ENCODE results near the gene DCAF17.

DCAF17 gene

GRCh38 chr2:171407676-171408044, 26.4 kb upstream of the DCAF17 start:
- peaks cover under 1% of the 10 kb centered on the region; the same call in 1 of the 2 replicates for H3K9me3 ChIP-seq (ENCODE audit: low read length)
- H3K9ac ChIP-seq (ENCODE audit: low read length), result no peak overlapping the region
- peaks cover 4% of the 10 kb centered on the region; the same call in 1 of the 2 replicates for H3K36me3 ChIP-seq (ENCODE audit: insufficient read depth, low read length)
- no peaks in the 10 kb centered on the region for H3K9me2 ChIP-seq (ENCODE audit: low read depth, low read length)
- H2AFZ ChIP-seq (ENCODE audit: low read length), result no peak overlapping the region
- no peak overlapping the region for H3K4me3 ChIP-seq (ENCODE audit: low read depth, low read length, poor library complexity, severe bottlenecking)
- H3K4me1 ChIP-seq (ENCODE audit: insufficient read depth, low read length, severe bottlenecking), result peaks cover 28% of the 10 kb centered on the region
- no peak overlapping the region for H3K4me2 ChIP-seq (ENCODE audit: low read length)
- no peaks in the 10 kb centered on the region for H4K20me1 ChIP-seq (ENCODE audit: insufficient read depth, low read length)
- TF ChIP-seq CTCF (IDR thresholded peaks at IDR 0.05; ENCODE audit: low read length) (no peak), EZH2 (IDR thresholded peaks at IDR 0.05; ENCODE audit: borderline replicate concordance, low read length) (no peak)
- H3K27me3 ChIP-seq (ENCODE audit: insufficient read depth, low read length), result no peaks in the 10 kb centered on the region
- no peak overlapping the region for H3K27ac ChIP-seq (ENCODE audit: low read depth, low read length, poor library complexity, severe bottlenecking)
- no peaks in the 10 kb centered on the region; the same call in 1 of the 2 replicates for H3F3A ChIP-seq (ENCODE audit: insufficient read depth, low read length)
- H3K79me2 ChIP-seq (ENCODE audit: insufficient read depth, low read length), result peaks cover 19% of the 10 kb centered on the region; the same call in 1 of the 2 replicates

- H2AFZ ChIP-seq (ENCODE audit: low read length), result no peak overlapping the region
- H3K4me2 ChIP-seq (ENCODE audit: low read length), result no peak overlapping the region
- H3K4me1 ChIP-seq (ENCODE audit: insufficient read depth, low read length, severe bottlenecking), result peaks cover 33% of the 10 kb centered on the region
Measured at GRCh38 chr2:171409436-171409971, 24.5 kb upstream of the DCAF17 start.

GRCh38 chr2:171410101-171410500, 23.9 kb upstream of the DCAF17 start:
- Histone ChIP-seq H3K79me2 (ENCODE audit: insufficient read depth, low read length) (peaks cover 21% of the 10 kb centered on the region; the same call in 1 of the 2 replicates), H3K27me3 (ENCODE audit: insufficient read depth, low read length) (no peaks in the 10 kb centered on the region), H3K36me3 (ENCODE audit: insufficient read depth, low read length) (no peaks in the 10 kb centered on the region), H3K9me2 (ENCODE audit: low read depth, low read length) (no peaks in the 10 kb centered on the region), H3K4me2 (ENCODE audit: low read length) (no peak overlapping the region), H2AFZ (ENCODE audit: low read length) (no peak overlapping the region), H3F3A (ENCODE audit: insufficient read depth, low read length) (no peaks in the 10 kb centered on the region; the same call in 1 of the 2 replicates), H3K4me1 (ENCODE audit: insufficient read depth, low read length, severe bottlenecking) (peaks cover 33% of the 10 kb centered on the region), H3K9me3 (ENCODE audit: low read length) (no peaks in the 10 kb centered on the region), H3K4me3 (ENCODE audit: low read depth, low read length, poor library complexity, severe bottlenecking) (no peak overlapping the region), H3K9ac (ENCODE audit: low read length) (no peak overlapping the region), H3K27ac (ENCODE audit: low read depth, low read length, poor library complexity, severe bottlenecking) (no peak overlapping the region), H4K20me1 (ENCODE audit: insufficient read depth, low read length) (no peaks in the 10 kb centered on the region)
- TF ChIP-seq CTCF (IDR thresholded peaks at IDR 0.05; ENCODE audit: low read length) (no peak), EZH2 (IDR thresholded peaks at IDR 0.05; ENCODE audit: borderline replicate concordance, low read length) (no peak)

More at GRCh38 chr2:171409436-171409971, 24.5 kb upstream of the DCAF17 start:
- TF ChIP-seq CTCF (IDR thresholded peaks at IDR 0.05; ENCODE audit: low read length), result no peak
- no peak for TF ChIP-seq EZH2 (IDR thresholded peaks at IDR 0.05; ENCODE audit: borderline replicate concordance, low read length)
- Histone ChIP-seq H3F3A (ENCODE audit: insufficient read depth, low read length) (no peaks in the 10 kb centered on the region; the same call in 1 of the 2 replicates), H4K20me1 (ENCODE audit: insufficient read depth, low read length) (no peaks in the 10 kb centered on the region), H3K27me3 (ENCODE audit: insufficient read depth, low read length) (no peaks in the 10 kb centered on the region), H3K9me3 (ENCODE audit: low read length) (no peaks in the 10 kb centered on the region), H3K9ac (ENCODE audit: low read length) (no peak overlapping the region), H3K36me3 (ENCODE audit: insufficient read depth, low read length) (no peaks in the 10 kb centered on the region), H3K27ac (ENCODE audit: low read depth, low read length, poor library complexity, severe bottlenecking) (no peak overlapping the region), H3K79me2 (ENCODE audit: insufficient read depth, low read length) (peaks cover 21% of the 10 kb centered on the region; the same call in 1 of the 2 replicates), H3K4me3 (ENCODE audit: low read depth, low read length, poor library complexity, severe bottlenecking) (no peak overlapping the region), H3K9me2 (ENCODE audit: low read depth, low read length) (no peaks in the 10 kb centered on the region)

Data from OCI-LY1 (cell line).